ENCODE measurements around the gene CALML6.

- TF ChIP-seq MXI1 (IDR thresholded peaks at IDR 0.05; ENCODE audit: borderline replicate concordance, low read depth, low read length) = no peak
- no peak for TF ChIP-seq CTCF (conservative IDR thresholded peaks at IDR 0.05; ENCODE audit: low read depth, low read length)
- no peak for TF ChIP-seq POLR2A (IDR thresholded peaks at IDR 0.05; ENCODE audit: low read depth, low read length)
- TF ChIP-seq ELK1 (IDR thresholded peaks at IDR 0.05; ENCODE audit: borderline replicate concordance, low read depth, low read length) = no peak
- TF ChIP-seq RFX5 (IDR thresholded peaks at IDR 0.05; ENCODE audit: low read depth, low read length) = no peak
- TF ChIP-seq MAFK (IDR thresholded peaks at IDR 0.05; ENCODE audit: low read depth, low read length) = no peak
- no peak for TF ChIP-seq SMC3 (IDR thresholded peaks at IDR 0.05; ENCODE audit: low read depth, low read length)
- TF ChIP-seq RAD21 (IDR thresholded peaks at IDR 0.05; ENCODE audit: low read length) = no peak
- no peak for TF ChIP-seq RCOR1 (IDR thresholded peaks at IDR 0.05; ENCODE audit: insufficient replicate concordance, low read length)
- no peak for TF ChIP-seq CEBPB (IDR thresholded peaks at IDR 0.05; ENCODE audit: low read depth, low read length)
- TF ChIP-seq BHLHE40 (IDR thresholded peaks at IDR 0.05; ENCODE audit: low read depth, low read length) = no peak
- TF ChIP-seq FOS (IDR thresholded peaks at IDR 0.05; ENCODE audit: low read depth, low read length) = no peak
- TF ChIP-seq USF2 (IDR thresholded peaks at IDR 0.05; ENCODE audit: low read depth, low read length) = no peak
- no peak for TF ChIP-seq CHD1 (IDR thresholded peaks at IDR 0.05; ENCODE audit: low read depth, low read length)
Observed at GRCh38 chr1:1955621-1956094, 40.6 kb downstream of the CALML6 start.

Data from IMR-90 (cell line).